Endothelial cell of umbilical vein (primary cell): Measurements from ENCODE around the gene COMMD8. TPM values are rescaled to one million over a fixed set of nuclear protein-coding genes. Genes with fewer than 3 reads are reported as not detected.

ENCODE experiments used
- BruUV-seq: library from RNA; stranded (reverse); fragments of 400-500 nt; replicated peaks from 2 replicates; lab custom pipeline; 2021; lab: Mats Ljungman, UMichigan
- CTCF ChIA-PET: fragments of 300-600, 350-600 bp; sonication (Branson Sonifier 250); formaldehyde crosslinking; loops from one replicate; lab custom pipeline; 2021; ENCODE audit warnings: antibody characterized with exemption, inconsistent platforms; lab: Charles Lee
- POLR2A ChIA-PET: fragments of 300-600, 350-600 bp; sonication (Branson Sonifier 250); formaldehyde crosslinking; loops from one replicate; lab custom pipeline; 2021; ENCODE audit warnings: antibody characterized with exemption, inconsistent platforms; lab: Charles Lee
- DNase-seq: peaks from one replicate; pipeline ENCODE4 v3.0.0-alpha.2; 2011; ENCODE audit warnings: low read depth, low spot score
- FAIRE-seq: peaks from 2 replicates; lab custom pipeline; 2011; peaks lifted over from hg19 to GRCh38; lab: Jason Lieb, UNC
- H2AFZ ChIP-seq: 2 replicates; pipeline ENCODE4 v1.6.0; 2012; ENCODE audit warnings: low read depth, low read length, control low read depth, inconsistent platforms
- H3K27ac ChIP-seq: 2 replicates; pipeline ENCODE4 v1.5.1; 2011; ENCODE audit warnings: low read depth, mild to moderate bottlenecking, control low read depth, low read length, moderate library complexity; ENCODE audit not compliant: insufficient read depth
- H3K27me3 ChIP-seq, 2 experiments: 2 replicates each; pipeline versions ENCODE4 v1.6.0 to v1.6.1; 2011; ENCODE audit warnings: low read length in 2 of 2, mixed read lengths in 1 of 2; ENCODE audit not compliant: control insufficient read depth in 2 of 2, insufficient read depth in 2 of 2
- H3K36me3 ChIP-seq, 2 experiments: 2 replicates in 1 of 2; 3 replicates in 1 of 2; pipeline ENCODE4 v1.5.1; 2011; ENCODE audit warnings: low read length in 2 of 2, mild to moderate bottlenecking in 1 of 2, moderate library complexity in 1 of 2; ENCODE audit not compliant: control insufficient read depth in 2 of 2, insufficient read depth in 2 of 2; ENCODE audit errors: extremely low read depth in 1 of 2
- H3K4me1 ChIP-seq: 3 replicates; pipeline ENCODE4 v1.5.1; 2011; ENCODE audit warnings: mild to moderate bottlenecking, low read length; ENCODE audit not compliant: control insufficient read depth, insufficient read depth; ENCODE audit errors: extremely low read depth
- H3K4me2 ChIP-seq: 2 replicates; pipeline ENCODE4 v1.6.1; 2011; ENCODE audit warnings: low read length, control low read depth, mixed read lengths; ENCODE audit not compliant: insufficient read depth
- H3K4me3 ChIP-seq, 3 experiments: fragments of 200-600 bp in 1 of 3; sonication (generic), shearing (Covaris generic) in 1 of 3; replicated peaks in 1 of 3; 2 replicates each; pipeline ENCODE4 v1.5.1; 2011 to 2016; ENCODE audit warnings: control low read depth in 3 of 3, low read length in 3 of 3, mild to moderate bottlenecking in 2 of 3, inconsistent platforms in 1 of 3, low read depth in 1 of 3, moderate library complexity in 1 of 3; ENCODE audit not compliant: insufficient read depth in 1 of 3
- H3K79me2 ChIP-seq: 2 replicates; pipeline ENCODE4 v1.6.0; 2012; ENCODE audit warnings: low read length, inconsistent platforms; ENCODE audit not compliant: control insufficient read depth, insufficient read depth
- H3K9ac ChIP-seq: replicated peaks from 2 replicates; pipeline ENCODE3; 2011; ENCODE audit warnings: low read length, control low read depth; ENCODE audit not compliant: insufficient read depth; ENCODE audit errors: extremely low read depth
- H3K9me1 ChIP-seq: replicated peaks from 3 replicates; pipeline ENCODE4 v1.6.0; 2011; ENCODE audit warnings: mild to moderate bottlenecking, low read length; ENCODE audit not compliant: control insufficient read depth, insufficient read depth; ENCODE audit errors: extremely low read depth
- H3K9me3 ChIP-seq: replicated peaks from 2 replicates; pipeline ENCODE4 v1.5.1; 2012; ENCODE audit warnings: low read length, inconsistent platforms; ENCODE audit not compliant: control insufficient read depth, insufficient read depth
- H4K20me1 ChIP-seq: replicated peaks from 2 replicates; pipeline ENCODE3; 2011; ENCODE audit warnings: mild to moderate bottlenecking, low read length; ENCODE audit not compliant: control insufficient read depth, insufficient read depth; ENCODE audit errors: extremely low read depth
- CTCF ChIP-seq, 2 donors: IDR thresholded peaks; 1 replicate in 1 of 2; 2 replicates in 1 of 2; pipeline ENCODE4 v1.5.1; 2011; ENCODE audit warnings: low read length in 2 of 2, mild to moderate bottlenecking in 2 of 2, moderate library complexity in 2 of 2, control low read depth in 1 of 2, inconsistent platforms in 1 of 2, low read depth in 1 of 2; ENCODE audit not compliant: insufficient read depth in 1 of 2; ENCODE audit errors: extremely low read depth in 1 of 2
- EZH2 ChIP-seq: IDR thresholded peaks from 2 replicates; pipeline ENCODE4 v1.6.1; 2012; ENCODE audit warnings: borderline replicate concordance, low read depth, mild to moderate bottlenecking, moderate library complexity, low read length, inconsistent platforms; ENCODE audit not compliant: severe bottlenecking
- FOS ChIP-seq: IDR thresholded peaks from 2 replicates; pipeline ENCODE4 v1.6.1; 2011; ENCODE audit warnings: mild to moderate bottlenecking, low read length, moderate library complexity, borderline replicate concordance; ENCODE audit not compliant: insufficient read depth
- GATA2 ChIP-seq: IDR thresholded peaks from 2 replicates; pipeline ENCODE4 v1.7.0; 2011; ENCODE audit warnings: low read depth, mild to moderate bottlenecking, moderate library complexity, mixed read lengths, low read length; ENCODE audit not compliant: insufficient read length, insufficient read depth
- JUN ChIP-seq: IDR thresholded peaks from 2 replicates; pipeline ENCODE4 v1.6.1; 2011; ENCODE audit warnings: borderline replicate concordance, low read depth; ENCODE audit not compliant: insufficient read length, insufficient read depth
- MAX ChIP-seq: IDR thresholded peaks from 2 replicates; pipeline ENCODE4 v1.6.1; 2011; ENCODE audit not compliant: insufficient read depth, insufficient read length
- MYC ChIP-seq: IDR thresholded peaks from one replicate; pipeline ENCODE4 v1.6.1; 2011; ENCODE audit warnings: mild to moderate bottlenecking, low read depth, low read length
- POLR2A ChIP-seq: IDR thresholded peaks from 2 replicates; pipeline ENCODE4 v1.6.1; 2012; ENCODE audit warnings: low read depth, mild to moderate bottlenecking, control low read depth, low read length
- POLR2AphosphoS5 ChIP-seq: IDR thresholded peaks from 2 replicates; pipeline ENCODE4 v1.6.1; 2012; ENCODE audit warnings: low read depth, mild to moderate bottlenecking, control low read depth, low read length, moderate library complexity; ENCODE audit not compliant: insufficient read depth
- dilution Hi-C: fragments of 300-500 bp; cut with MboI; formaldehyde crosslinking; loops from one replicate; pipeline ENCODE4 v1.15.0; 2019; ENCODE audit warnings: low sequenced_read_pairs; ENCODE audit not compliant: extremely low pct_ligation_motif_present
- intact Hi-C: fragments of 100-400 bp; cut with micrococcal nuclease; formaldehyde crosslinking; loops from one replicate; pipeline ENCODE4 v1.10.0; 2022
- polyA plus RNA-seq, 4 experiments: library from polyadenylated mRNA; depleted of rRNA in 3 of 4; stranded (reverse) in 3 of 4; unstranded in 1 of 4; fragments of >200 nt; gene quantifications; 2 replicates each; pipeline versions ENCODE4 v1.2.1 to v1.2.3, GENCODE V29; 2011 to 2012; ENCODE audit warnings: missing spikeins in 1 of 4
- total RNA-seq: library from RNA; stranded (reverse); gene quantifications from 2 replicates; pipeline ENCODE4 v1.2.3, GENCODE V29; 2021

Gene COMMD8
- total and polyA plus RNA-seq, 2 donors (not counting 3 experiments of a cell fraction or from before 2014, with no cell fraction given): 4.9 to 22.3 TPM

GRCh38 chr4:47462799-47463234, 685 bp downstream of the COMMD8 start:
- no peaks in the 10 kb centered on the region for H4K20me1 ChIP-seq
- dilution Hi-C loops: no loop called here
- peaks cover 4% of the 10 kb centered on the region for H3K79me2 ChIP-seq
- FAIRE-seq: no peak
- peaks cover 0 to 3% of the 10 kb centered on the region in 2 experiments for H3K36me3 ChIP-seq
- peak overlapping the region; percentile 56 to 91 (median 84) for H3K4me3 ChIP-seq
- peak overlapping the region; percentile 44 for H3K27ac ChIP-seq
- ChIA-PET POLR2A (interaction anchor here (0.8 to 1.0 kb wide), 2 partner anchors 22 to 452 kb away, joined by 3 to 9 read pairs; partner anchors contain the start of genes ATP10D and NFXL1), CTCF (interaction anchor here (1.0 to 2.0 kb wide), 11 partner anchors 9 to 115 kb away, joined by 3 to 14 read pairs (median 6); partner anchors contain the start of gene ATP10D)
- DNase-seq: no peak
- TF ChIP-seq POLR2AphosphoS5: no peak
- no peak for TF ChIP-seq JUN
- no peak for TF ChIP-seq EZH2
- TF ChIP-seq FOS: no peak
- TF ChIP-seq GATA2: no peak
- no peak for TF ChIP-seq POLR2A
- TF ChIP-seq MYC: no peak
- TF ChIP-seq MAX: no peak
- no peak for TF ChIP-seq CTCF (IDR thresholded peaks at IDR 0.05; ENCODE audit: extremely low read depth in 1 of 2, insufficient read depth in 1 of 2, low read depth in 1 of 2, low read length in 2 of 2)
- no peaks in the 10 kb centered on the region for H3K9me3 ChIP-seq
- no peaks in the 10 kb centered on the region for H3K9me1 ChIP-seq
- peak overlapping the region; percentile 77 for H3K9ac ChIP-seq
- intact Hi-C loops: loop anchor here (1.0 to 10.0 kb wide), 5 partner anchors 22 to 452 kb away; partner anchors contain the start of genes ATP10D and NFXL1
- TSS peak; percentile 28 for BruUV-seq
- peaks cover 5% of the 10 kb centered on the region for H3K4me1 ChIP-seq
- H3K27me3 ChIP-seq: no peaks in the 10 kb centered on the region
- H2AFZ ChIP-seq: peak overlapping the region; percentile 87
- peak overlapping the region; percentile 94 for H3K4me2 ChIP-seq
